Immature natural killer cell (primary cell): ENCODE results near the gene ADRA1B. TPM values are rescaled to one million over a fixed set of nuclear protein-coding genes. Genes with fewer than 3 reads are reported as not detected.

Source experiments
- DNase-seq, 3 donors: peaks; one replicate each; pipeline ENCODE4 v3.0.0; 2022; ENCODE audit warnings: mixed read lengths in 1 of 3
- H3K27ac Mint-ChIP-seq, 6 donors: one replicate each; pipeline ENCODE4 v1.8.0; 2020; ENCODE audit warnings: mixed read lengths in 6 of 6, mild to moderate bottlenecking in 5 of 6, inconsistent platforms in 4 of 6, moderate library complexity in 3 of 6
- H3K27me3 Mint-ChIP-seq, 3 donors: one replicate each; pipeline ENCODE4 v1.8.0; 2020 to 2021; ENCODE audit warnings: low read depth in 3 of 3, mild to moderate bottlenecking in 3 of 3, mixed read lengths in 3 of 3, moderate library complexity in 3 of 3, inconsistent platforms in 1 of 3
- H3K36me3 Mint-ChIP-seq, 3 donors: one replicate each; pipeline ENCODE4 v1.8.0; 2020; ENCODE audit warnings: mixed read lengths in 3 of 3, inconsistent platforms in 2 of 3, mild to moderate bottlenecking in 2 of 3
- H3K4me1 Mint-ChIP-seq, 2 donors: one replicate each; pipeline ENCODE4 v1.8.0; 2020; ENCODE audit warnings: inconsistent platforms in 2 of 2, mild to moderate bottlenecking in 2 of 2, mixed read lengths in 2 of 2, moderate library complexity in 1 of 2
- H3K4me3 Mint-ChIP-seq, 5 donors: one replicate each; pipeline ENCODE4 v1.8.0; 2020; ENCODE audit warnings: mild to moderate bottlenecking in 5 of 5, mixed read lengths in 5 of 5, inconsistent platforms in 3 of 5, moderate library complexity in 3 of 5
- H3K9me3 Mint-ChIP-seq, 6 donors: one replicate each; pipeline ENCODE4 v1.8.0; 2020; ENCODE audit warnings: mild to moderate bottlenecking in 6 of 6, mixed read lengths in 6 of 6, inconsistent platforms in 4 of 6, moderate library complexity in 3 of 6
- polyA plus RNA-seq, 3 donors: library from polyadenylated mRNA; unstranded; fragments of 300-500 nt; fragmentation: Illumina TruSeq; gene quantifications; one replicate each; pipeline ENCODE4 v1.2.3, GENCODE V29; 2021

The ADRA1B gene
- polyA plus RNA-seq: not detected

- peaks cover 0 to 3% (median 0%) of the 10 kb centered on the region in 3 donors for H3K36me3 Mint-ChIP-seq
- peak within 1 kb of the TSS in 4 of 5 donors; percentile 57 to 74 (median 64) for H3K4me3 Mint-ChIP-seq
- H3K4me1 Mint-ChIP-seq: peaks cover 6 to 13% of the 10 kb centered on the region in 2 donors
- peaks cover 0 to 2% (median 0%) of the 10 kb centered on the region in 6 donors for H3K9me3 Mint-ChIP-seq
- H3K27ac Mint-ChIP-seq: no peak within 1 kb of the TSS
- DNase-seq: peak; percentile 7 to 20 (median 12)
- H3K27me3 Mint-ChIP-seq: peaks cover 22 to 23% (median 22%) of the 10 kb centered on the region in 3 donors
Observed at GRCh38 chr5:159915904-159916840, at the start of gene ADRA1B. ADRA1B (plus strand) TSS chr5:159916482; CDS start chr5:159916906, 424 bp downstream.

- DNase-seq: no peak
- Mint-ChIP-seq H3K27me3 (peaks cover 0 to 7% (median 5%) of the 10 kb centered on the region in 3 donors), H3K4me1 (no peaks in the 10 kb centered on the region), H3K36me3 (no peaks in the 10 kb centered on the region), H3K27ac (no peak overlapping the region), H3K9me3 (peaks cover 0 to 2% (median 0%) of the 10 kb centered on the region in 6 donors), H3K4me3 (no peak overlapping the region)
Observed at GRCh38 chr5:159873680-159874079, 42.6 kb upstream of the ADRA1B start.

GRCh38 chr5:159874263-159874662, 42.0 kb upstream of the ADRA1B start:
- peaks cover 0 to 10% (median 7%) of the 10 kb centered on the region in 3 donors for H3K27me3 Mint-ChIP-seq
- no peak for DNase-seq
- no peak overlapping the region for H3K27ac Mint-ChIP-seq
- H3K4me1 Mint-ChIP-seq: no peaks in the 10 kb centered on the region
- H3K9me3 Mint-ChIP-seq: peaks cover 0 to 2% (median 0%) of the 10 kb centered on the region in 6 donors
- H3K4me3 Mint-ChIP-seq: no peak overlapping the region
- no peaks in the 10 kb centered on the region for H3K36me3 Mint-ChIP-seq

- no peak for DNase-seq
- Mint-ChIP-seq H3K27me3 (peaks cover 2 to 12% (median 7%) of the 10 kb centered on the region in 3 donors), H3K4me1 (no peaks in the 10 kb centered on the region), H3K9me3 (peaks cover 0 to 2% (median 0%) of the 10 kb centered on the region in 6 donors), H3K4me3 (no peak overlapping the region), H3K27ac (no peak overlapping the region), H3K36me3 (no peaks in the 10 kb centered on the region)
Observed at GRCh38 chr5:159877016-159877415, 39.3 kb upstream of the ADRA1B start.

GRCh38 chr5:159877894-159878448, 38.3 kb upstream of the ADRA1B start:
- Mint-ChIP-seq H3K9me3 (peaks cover 0 to 2% (median 0%) of the 10 kb centered on the region in 6 donors), H3K27me3 (peaks cover 2 to 13% (median 5%) of the 10 kb centered on the region in 3 donors), H3K36me3 (no peaks in the 10 kb centered on the region), H3K4me3 (no peak overlapping the region), H3K27ac (no peak overlapping the region), H3K4me1 (no peaks in the 10 kb centered on the region)
- DNase-seq: no peak

- H3K27me3 Mint-ChIP-seq: peaks cover 2 to 13% (median 3%) of the 10 kb centered on the region in 3 donors
- DNase-seq: no peak
Observed at GRCh38 chr5:159878988-159879471, 37.3 kb upstream of the ADRA1B start.

GRCh38 chr5:159880676-159881075, 35.6 kb upstream of the ADRA1B start:
- H3K9me3 Mint-ChIP-seq: no peaks in the 10 kb centered on the region
- no peak overlapping the region for H3K4me3 Mint-ChIP-seq
- no peaks in the 10 kb centered on the region for H3K4me1 Mint-ChIP-seq
- H3K27ac Mint-ChIP-seq: no peak overlapping the region
- H3K27me3 Mint-ChIP-seq: peaks cover 2 to 12% (median 2%) of the 10 kb centered on the region in 3 donors
- no peaks in the 10 kb centered on the region for H3K36me3 Mint-ChIP-seq
- DNase-seq: no peak

More at GRCh38 chr5:159878988-159879471, 37.3 kb upstream of the ADRA1B start:
- H3K27ac Mint-ChIP-seq: no peak overlapping the region
- H3K4me1 Mint-ChIP-seq: no peaks in the 10 kb centered on the region
- H3K36me3 Mint-ChIP-seq: no peaks in the 10 kb centered on the region
- H3K9me3 Mint-ChIP-seq: peaks cover 0 to 2% (median 0%) of the 10 kb centered on the region in 6 donors
- H3K4me3 Mint-ChIP-seq: no peak overlapping the region

GRCh38 chr5:159881967-159882366, 34.3 kb upstream of the ADRA1B start:
- Mint-ChIP-seq H3K36me3 (no peaks in the 10 kb centered on the region), H3K4me3 (no peak overlapping the region), H3K27ac (no peak overlapping the region), H3K27me3 (peaks cover 5 to 9% (median 5%) of the 10 kb centered on the region in 3 donors), H3K4me1 (no peaks in the 10 kb centered on the region), H3K9me3 (no peaks in the 10 kb centered on the region)
- no peak for DNase-seq

- Mint-ChIP-seq H3K4me1 (no peaks in the 10 kb centered on the region), H3K9me3 (no peaks in the 10 kb centered on the region), H3K4me3 (no peak overlapping the region), H3K36me3 (no peaks in the 10 kb centered on the region), H3K27me3 (peaks cover 3 to 9% (median 5%) of the 10 kb centered on the region in 3 donors), H3K27ac (no peak overlapping the region)
- no peak for DNase-seq
Observed at GRCh38 chr5:159883522-159883950, 32.7 kb upstream of the ADRA1B start.

GRCh38 chr5:159884917-159885620, 31.2 kb upstream of the ADRA1B start:
- Mint-ChIP-seq H3K27me3 (peaks cover 3 to 13% (median 4%) of the 10 kb centered on the region in 3 donors), H3K4me1 (no peaks in the 10 kb centered on the region), H3K27ac (no peak overlapping the region), H3K4me3 (no peak overlapping the region), H3K9me3 (no peaks in the 10 kb centered on the region), H3K36me3 (no peaks in the 10 kb centered on the region)
- no peak for DNase-seq

- Mint-ChIP-seq H3K27ac (no peak overlapping the region), H3K4me1 (no peaks in the 10 kb centered on the region), H3K9me3 (no peaks in the 10 kb centered on the region), H3K4me3 (no peak overlapping the region), H3K27me3 (peaks cover 2 to 15% (median 3%) of the 10 kb centered on the region in 3 donors), H3K36me3 (no peaks in the 10 kb centered on the region)
- no peak for DNase-seq
Observed at GRCh38 chr5:159886296-159886695, 30.0 kb upstream of the ADRA1B start.

- H3K4me3 Mint-ChIP-seq: no peak overlapping the region
- H3K27me3 Mint-ChIP-seq: peaks cover 2 to 15% (median 3%) of the 10 kb centered on the region in 3 donors
- no peaks in the 10 kb centered on the region for H3K4me1 Mint-ChIP-seq
- no peak for DNase-seq
- no peaks in the 10 kb centered on the region for H3K9me3 Mint-ChIP-seq
- no peaks in the 10 kb centered on the region for H3K36me3 Mint-ChIP-seq
- H3K27ac Mint-ChIP-seq: no peak overlapping the region
Observed at GRCh38 chr5:159887050-159887449, 29.2 kb upstream of the ADRA1B start.

- no peak overlapping the region for H3K4me3 Mint-ChIP-seq
- H3K36me3 Mint-ChIP-seq: no peaks in the 10 kb centered on the region
- peaks cover 0 to 15% (median 3%) of the 10 kb centered on the region in 3 donors for H3K27me3 Mint-ChIP-seq
- H3K9me3 Mint-ChIP-seq: no peaks in the 10 kb centered on the region
- H3K27ac Mint-ChIP-seq: no peak overlapping the region
- no peak for DNase-seq
- no peaks in the 10 kb centered on the region for H3K4me1 Mint-ChIP-seq
Observed at GRCh38 chr5:159888860-159889259, 27.4 kb upstream of the ADRA1B start.
